HUES48 (cell line): ENCODE measurements around the gene HTT-AS.

Experiments used
- H3K27ac ChIP-seq: one replicate; pipeline ENCODE4 v1.7.0; 2013; ENCODE audit warnings: low read depth, low read length, inconsistent platforms
- H3K27me3 ChIP-seq: 2 replicates; pipeline ENCODE4 v1.6.1; 2013; ENCODE audit warnings: mild to moderate bottlenecking, low read length; ENCODE audit not compliant: control insufficient read depth, insufficient read depth
- H3K36me3 ChIP-seq: 2 replicates; pipeline ENCODE4 v1.6.1; 2013; ENCODE audit warnings: low read length; ENCODE audit not compliant: control insufficient read depth, insufficient read depth
- H3K4me1 ChIP-seq: 2 replicates; pipeline ENCODE4 v1.6.1; 2013; ENCODE audit warnings: mild to moderate bottlenecking, low read length; ENCODE audit not compliant: control insufficient read depth, insufficient read depth
- H3K4me3 ChIP-seq: 2 replicates; pipeline ENCODE4 v1.5.1; 2013; ENCODE audit warnings: mild to moderate bottlenecking, low read depth, low read length
- H3K9ac ChIP-seq: 2 replicates; pipeline ENCODE4 v1.6.1; 2013; ENCODE audit warnings: mild to moderate bottlenecking, low read depth, low read length, moderate library complexity
- H3K9me3 ChIP-seq: 2 replicates; pipeline ENCODE4 v1.6.1; 2013; ENCODE audit warnings: low read length; ENCODE audit not compliant: control insufficient read depth, insufficient read depth

HTT-AS gene

DNA sequence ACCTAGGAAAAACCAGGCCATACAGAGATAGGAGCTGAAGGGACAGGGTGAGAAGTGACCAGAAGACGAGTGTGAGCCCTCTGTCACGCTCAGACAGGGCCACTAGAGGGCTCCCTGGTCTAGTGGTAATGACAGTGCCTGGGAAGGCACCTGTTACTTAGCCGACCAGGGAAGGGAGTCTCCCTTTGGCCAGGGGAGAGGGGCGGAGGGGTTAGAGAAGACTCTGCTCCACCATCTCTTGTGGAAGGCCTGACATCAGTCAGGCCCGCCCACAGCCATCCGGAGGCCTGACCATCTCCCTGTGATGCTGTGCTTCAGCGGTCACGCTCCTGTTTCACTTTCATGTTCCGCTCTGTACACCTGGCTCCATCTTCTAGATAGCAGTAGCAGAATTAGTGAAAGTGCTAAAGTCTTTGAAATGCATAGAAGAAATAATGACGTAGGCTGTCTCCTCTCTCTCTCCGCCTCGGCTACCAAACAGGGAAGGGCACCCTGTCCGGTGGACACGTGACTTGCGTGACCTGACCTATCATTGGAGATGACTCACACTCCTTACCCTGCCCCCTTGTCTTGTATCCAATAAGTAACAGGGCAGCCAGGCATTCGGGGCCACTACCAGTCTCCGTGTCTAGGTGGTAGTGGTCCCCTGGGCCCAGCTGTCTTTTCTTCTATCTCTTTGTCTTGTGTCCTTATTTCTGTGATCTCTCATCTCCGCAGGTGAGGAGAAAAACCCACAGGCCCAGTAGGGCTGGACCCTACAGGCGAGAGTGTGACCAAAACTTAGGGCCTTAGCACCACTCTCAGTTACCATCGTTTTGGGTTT is 26.7 kb downstream of the HTT-AS start:
- H3K4me3 ChIP-seq: no peak overlapping the region
- no peak overlapping the region for H3K9ac ChIP-seq
- no peak overlapping the region for H3K27ac ChIP-seq
- H3K9me3 ChIP-seq: no peaks in the 10 kb centered on the region
- 0 out of 2 replicates have a peak, but pooled peaks cover 3% of the 10 kb centered on the region for H3K4me1 ChIP-seq
- no peaks in the 10 kb centered on the region for H3K27me3 ChIP-seq
- no peaks in the 10 kb centered on the region for H3K36me3 ChIP-seq

DNA sequence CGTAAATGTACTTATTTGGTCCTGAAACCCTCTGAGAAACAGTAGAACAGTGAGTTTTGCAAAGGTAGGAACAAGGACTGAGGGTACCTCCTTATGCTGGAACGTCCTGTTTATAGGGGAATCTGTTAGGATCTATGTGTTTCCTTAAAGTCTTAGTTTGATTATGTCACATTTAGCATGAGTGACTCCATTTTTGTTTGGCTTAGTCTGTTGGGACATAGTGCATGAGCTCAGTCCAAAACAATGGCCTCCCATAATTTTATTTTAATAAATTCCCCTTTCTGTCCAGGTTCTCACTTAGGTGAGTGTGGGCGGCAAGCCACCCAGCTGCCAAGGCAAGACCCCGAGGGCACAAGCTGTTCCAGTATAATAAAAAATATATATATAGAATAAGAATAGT is 27.7 kb downstream of the HTT-AS start:
- no peak overlapping the region for H3K9ac ChIP-seq

GRCh38 chr4:3046162-3046561 is 28.2 kb downstream of the HTT-AS start:
- no peak overlapping the region for H3K9ac ChIP-seq
- no peaks in the 10 kb centered on the region for H3K27me3 ChIP-seq
- no peaks in the 10 kb centered on the region for H3K9me3 ChIP-seq
- H3K27ac ChIP-seq: no peak overlapping the region
- H3K36me3 ChIP-seq: no peaks in the 10 kb centered on the region
- H3K4me1 ChIP-seq: 0 out of 2 replicates have a peak, but pooled peaks cover 6% of the 10 kb centered on the region
- H3K4me3 ChIP-seq: no peak overlapping the region

More for the DNA sequence above, 27.7 kb downstream of the HTT-AS start:
- no peaks in the 10 kb centered on the region for H3K36me3 ChIP-seq
- 0 out of 2 replicates have a peak, but pooled peaks cover 6% of the 10 kb centered on the region for H3K4me1 ChIP-seq
- no peak overlapping the region for H3K27ac ChIP-seq
- no peaks in the 10 kb centered on the region for H3K9me3 ChIP-seq
- no peak overlapping the region for H3K4me3 ChIP-seq
- H3K27me3 ChIP-seq: no peaks in the 10 kb centered on the region

- Histone ChIP-seq H3K27ac (no peak overlapping the region), H3K4me1 (0 out of 2 replicates have a peak, but pooled peaks cover 6% of the 10 kb centered on the region), H3K9ac (no peak overlapping the region), H3K9me3 (no peaks in the 10 kb centered on the region), H3K36me3 (no peaks in the 10 kb centered on the region), H3K27me3 (no peaks in the 10 kb centered on the region), H3K4me3 (no peak overlapping the region)
Measured at GRCh38 chr4:3044870-3045819, 29.2 kb downstream of the HTT-AS start.

GRCh38 chr4:3043282-3044020 is 30.9 kb downstream of the HTT-AS start:
- no peak overlapping the region for H3K4me3 ChIP-seq
- no peaks in the 10 kb centered on the region for H3K27me3 ChIP-seq
- H3K27ac ChIP-seq: no peak overlapping the region
- 0 out of 2 replicates have a peak, but pooled peaks cover 6% of the 10 kb centered on the region for H3K4me1 ChIP-seq
- no peak overlapping the region for H3K9ac ChIP-seq
- H3K9me3 ChIP-seq: no peaks in the 10 kb centered on the region
- H3K36me3 ChIP-seq: no peaks in the 10 kb centered on the region

GRCh38 chr4:3042226-3042625 is 32.1 kb downstream of the HTT-AS start:
- Histone ChIP-seq H3K9me3 (no peaks in the 10 kb centered on the region), H3K4me1 (0 out of 2 replicates have a peak, but pooled peaks cover 6% of the 10 kb centered on the region), H3K27me3 (no peaks in the 10 kb centered on the region), H3K4me3 (no peak overlapping the region), H3K36me3 (no peaks in the 10 kb centered on the region), H3K9ac (no peak overlapping the region), H3K27ac (no peak overlapping the region)

DNA sequence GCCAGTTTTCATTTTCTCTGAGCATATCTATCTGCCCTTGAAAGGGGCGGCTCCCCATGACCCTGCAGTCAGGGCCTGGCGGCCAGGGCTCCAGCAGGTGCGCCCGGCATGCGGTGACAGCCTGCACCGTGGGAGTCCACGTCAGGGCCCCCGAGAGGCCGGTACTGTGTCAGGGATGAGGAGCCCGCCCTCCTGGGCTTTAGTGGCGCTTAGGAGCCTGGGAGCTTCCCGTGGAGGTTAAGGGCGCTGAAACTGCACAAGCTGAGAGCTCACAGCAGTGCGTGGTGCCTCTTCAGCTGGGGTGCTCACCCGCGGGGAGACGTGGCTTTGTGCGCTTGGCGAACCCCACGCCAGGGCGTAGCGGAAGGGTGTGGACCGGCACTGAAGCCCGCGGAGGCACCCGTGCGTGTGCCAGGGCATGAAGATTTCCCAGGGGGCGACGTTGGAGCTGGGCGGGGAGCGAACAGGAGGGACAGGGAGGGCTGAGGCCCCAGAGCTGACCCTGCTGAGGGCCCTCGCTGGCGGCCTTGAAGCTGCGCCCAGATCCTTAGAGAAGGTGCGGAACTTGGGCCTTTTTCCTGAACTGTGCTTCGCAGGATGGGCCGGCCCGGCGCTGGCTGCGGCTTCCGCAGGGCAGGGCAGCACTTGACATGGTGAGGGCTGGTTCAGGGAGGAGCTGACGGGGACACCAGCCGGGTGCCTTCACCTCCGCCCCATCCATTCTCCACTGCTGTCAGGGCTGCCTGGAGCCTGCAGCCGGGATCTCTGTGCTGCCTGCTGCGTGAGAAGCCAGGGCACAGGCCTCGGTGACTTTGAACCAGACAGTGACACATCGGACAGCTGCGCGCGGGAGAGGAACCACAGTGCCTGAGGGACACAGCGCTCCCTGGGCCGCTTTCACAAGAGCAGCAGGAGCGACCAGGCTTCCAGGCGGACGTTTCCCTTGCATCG is 32.9 kb downstream of the HTT-AS start:
- Histone ChIP-seq H3K9ac (no peak overlapping the region), H3K4me3 (no peak overlapping the region), H3K27me3 (no peaks in the 10 kb centered on the region), H3K4me1 (0 out of 2 replicates have a peak, but pooled peaks cover 6% of the 10 kb centered on the region), H3K36me3 (no peaks in the 10 kb centered on the region), H3K9me3 (no peaks in the 10 kb centered on the region), H3K27ac (no peak overlapping the region)

DNA sequence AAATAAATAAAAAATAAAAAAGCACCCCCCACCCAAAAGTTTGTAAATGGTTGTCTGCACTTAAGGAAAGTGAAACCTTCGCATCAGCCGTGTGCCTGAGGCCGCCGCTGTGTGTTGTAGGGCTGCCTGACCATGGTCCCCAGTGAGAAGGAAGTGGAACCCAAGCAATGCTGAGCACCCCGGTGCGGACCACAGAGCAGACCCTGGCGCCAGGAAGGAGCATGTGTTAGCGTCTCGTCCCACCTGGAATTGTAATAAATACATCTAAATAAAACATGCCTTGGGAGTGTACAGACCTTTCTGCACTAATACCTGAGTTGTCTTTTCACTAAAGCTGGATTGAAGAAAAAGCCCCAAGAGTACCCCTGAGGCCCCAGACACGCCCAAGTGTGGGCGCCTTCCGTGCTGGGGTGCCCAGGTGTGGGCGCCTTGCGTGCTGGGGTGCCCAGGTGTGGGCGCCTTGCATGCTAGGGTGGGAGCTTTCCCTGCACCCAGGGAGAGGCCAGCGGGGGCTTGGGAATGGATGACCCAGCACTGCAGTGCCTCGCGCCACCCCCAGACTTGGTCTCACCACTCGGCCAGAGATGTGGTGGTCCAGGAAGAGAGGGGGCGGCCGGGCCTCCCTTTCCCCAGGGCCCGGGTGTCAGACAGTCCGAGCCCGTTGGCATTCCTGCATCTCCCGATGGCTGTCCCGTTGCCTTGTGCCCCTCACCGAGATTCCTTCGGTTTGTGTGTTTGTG is 33.7 kb downstream of the HTT-AS start:
- Histone ChIP-seq H3K36me3 (no peaks in the 10 kb centered on the region), H3K27ac (no peak overlapping the region), H3K27me3 (no peaks in the 10 kb centered on the region), H3K9me3 (no peaks in the 10 kb centered on the region), H3K4me1 (0 out of 2 replicates have a peak, but pooled peaks cover 6% of the 10 kb centered on the region), H3K9ac (no peak overlapping the region), H3K4me3 (no peak overlapping the region)

DNA sequence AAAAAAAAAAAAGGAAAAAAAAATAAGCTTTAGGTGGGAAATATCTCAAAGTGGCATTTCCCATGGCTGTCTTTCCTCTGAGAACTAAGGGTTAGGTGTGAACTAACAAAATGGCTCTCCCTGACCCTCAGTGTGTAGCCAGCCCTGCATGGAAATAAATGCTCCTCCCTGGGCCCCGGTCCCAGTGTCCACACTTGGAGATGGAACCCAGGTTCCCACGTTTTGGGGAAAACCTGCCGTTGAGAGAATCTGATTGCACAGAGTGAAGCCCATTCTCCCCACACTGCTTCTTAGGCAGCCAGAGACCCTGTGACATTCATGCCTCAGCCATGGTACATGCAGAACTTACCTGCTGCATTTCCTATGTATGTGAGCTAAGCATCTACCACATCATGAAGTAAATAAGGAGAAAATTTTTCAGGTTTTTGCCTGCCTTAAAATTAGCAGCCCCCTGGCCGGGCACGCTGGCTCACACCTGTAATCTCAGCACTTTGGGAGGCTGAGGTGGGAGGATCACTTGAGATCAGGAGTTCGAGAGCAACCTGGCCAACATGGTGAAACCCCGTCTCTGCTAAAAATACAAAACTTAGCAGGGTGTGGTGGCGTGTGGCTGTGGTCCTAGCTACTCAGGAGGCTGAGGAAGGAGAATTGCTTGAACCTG is 34.5 kb downstream of the HTT-AS start:
- H3K27ac ChIP-seq: no peak overlapping the region
- H3K4me1 ChIP-seq: 0 out of 2 replicates have a peak, but pooled peaks cover 6% of the 10 kb centered on the region
- no peak overlapping the region for H3K4me3 ChIP-seq
- no peaks in the 10 kb centered on the region for H3K36me3 ChIP-seq
- H3K9me3 ChIP-seq: no peaks in the 10 kb centered on the region
- H3K9ac ChIP-seq: no peak overlapping the region
- H3K27me3 ChIP-seq: no peaks in the 10 kb centered on the region
